ENCODE results near the gene PRAMEF33. TPM values are rescaled to one million over a fixed set of nuclear protein-coding genes. Genes with fewer than 3 reads are reported as not detected.
"Not testable (repeated sequence)": the region's sequence is repeated elsewhere in the genome, so short reads cannot be mapped to it uniquely, and the experiment has no call there.

PRAMEF33 gene
- total RNA-seq, 2 donors from 2014 or later = not detected

- H3K27ac ChIP-seq (ENCODE audit: low read depth, low read length); H3K27me3 Mint-ChIP-seq (ENCODE audit: insufficient read depth); H3K27ac Mint-ChIP-seq; H3K9ac ChIP-seq (ENCODE audit: extremely low read depth, low read length, poor library complexity, severe bottlenecking); H3K27me3 ChIP-seq (ENCODE audit: control insufficient read depth, insufficient read depth, low read length, poor library complexity, severe bottlenecking); H3K4me1 Mint-ChIP-seq; H3K4me3 Mint-ChIP-seq; H3K4me3 ChIP-seq (ENCODE audit: low read length); H3K4me1 ChIP-seq (ENCODE audit: control insufficient read depth, insufficient read depth, low read length); H3K9me3 Mint-ChIP-seq; DNase-seq; H3K36me3 Mint-ChIP-seq (ENCODE audit: low read depth); H3K36me3 ChIP-seq (ENCODE audit: control insufficient read depth, insufficient read depth, low read length); H3K9me3 ChIP-seq (ENCODE audit: control insufficient read depth, low read length): not testable (repeated sequence)
- WGBS, 2 experiments (ENCODE audit: insufficient coverage in 1 of 2, insufficient read length in 1 of 2) = no CpG with 5 or more reads among the region's 3 CpGs
Measured at GRCh38 chr1:13289030-13289429, 14.3 kb upstream of the PRAMEF33 start.

GRCh38 chr1:13297216-13297931 lies 6.0 kb upstream of the PRAMEF33 start:
- no CpG with 5 or more reads among the region's 5 CpGs for WGBS, 2 experiments (ENCODE audit: insufficient coverage in 1 of 2, insufficient read length in 1 of 2)
- H3K4me1 ChIP-seq (ENCODE audit: control insufficient read depth, insufficient read depth, low read length); H3K9ac ChIP-seq (ENCODE audit: extremely low read depth, low read length, poor library complexity, severe bottlenecking); H3K27ac Mint-ChIP-seq; H3K9me3 ChIP-seq (ENCODE audit: control insufficient read depth, low read length); H3K27me3 ChIP-seq (ENCODE audit: control insufficient read depth, insufficient read depth, low read length, poor library complexity, severe bottlenecking); H3K9me3 Mint-ChIP-seq; H3K27me3 Mint-ChIP-seq (ENCODE audit: insufficient read depth); H3K4me3 Mint-ChIP-seq; H3K4me3 ChIP-seq (ENCODE audit: low read length); H3K36me3 Mint-ChIP-seq (ENCODE audit: low read depth); H3K4me1 Mint-ChIP-seq; DNase-seq; H3K36me3 ChIP-seq (ENCODE audit: control insufficient read depth, insufficient read depth, low read length); H3K27ac ChIP-seq (ENCODE audit: low read depth, low read length): not testable (repeated sequence)

GRCh38 chr1:13298699-13299098 lies 4.6 kb upstream of the PRAMEF33 start:
- 100% methylated on average over 2 of the region's 27 CpGs; no CpG with 5 or more reads in 1 of the 2 experiments for WGBS, 2 experiments (ENCODE audit: insufficient coverage in 1 of 2, insufficient read length in 1 of 2)
- H3K9ac ChIP-seq (ENCODE audit: extremely low read depth, low read length, poor library complexity, severe bottlenecking); H3K36me3 Mint-ChIP-seq (ENCODE audit: low read depth); H3K27me3 Mint-ChIP-seq (ENCODE audit: insufficient read depth); H3K9me3 Mint-ChIP-seq; H3K4me3 ChIP-seq (ENCODE audit: low read length); H3K36me3 ChIP-seq (ENCODE audit: control insufficient read depth, insufficient read depth, low read length); H3K27me3 ChIP-seq (ENCODE audit: control insufficient read depth, insufficient read depth, low read length, poor library complexity, severe bottlenecking); H3K27ac Mint-ChIP-seq; DNase-seq; H3K9me3 ChIP-seq (ENCODE audit: control insufficient read depth, low read length); H3K4me1 ChIP-seq (ENCODE audit: control insufficient read depth, insufficient read depth, low read length); H3K4me3 Mint-ChIP-seq; H3K4me1 Mint-ChIP-seq; H3K27ac ChIP-seq (ENCODE audit: low read depth, low read length): not testable (repeated sequence)

- DNase-seq; H3K27me3 Mint-ChIP-seq (ENCODE audit: insufficient read depth); H3K9ac ChIP-seq (ENCODE audit: extremely low read depth, low read length, poor library complexity, severe bottlenecking); H3K4me3 Mint-ChIP-seq; H3K4me3 ChIP-seq (ENCODE audit: low read length); H3K9me3 Mint-ChIP-seq; H3K4me1 ChIP-seq (ENCODE audit: control insufficient read depth, insufficient read depth, low read length); H3K27ac ChIP-seq (ENCODE audit: low read depth, low read length); H3K9me3 ChIP-seq (ENCODE audit: control insufficient read depth, low read length); H3K4me1 Mint-ChIP-seq; H3K27ac Mint-ChIP-seq; H3K36me3 Mint-ChIP-seq (ENCODE audit: low read depth); H3K36me3 ChIP-seq (ENCODE audit: control insufficient read depth, insufficient read depth, low read length); H3K27me3 ChIP-seq (ENCODE audit: control insufficient read depth, insufficient read depth, low read length, poor library complexity, severe bottlenecking): not testable (repeated sequence)
Measured at GRCh38 chr1:13302197-13302596, 1.1 kb upstream of the PRAMEF33 start.

DNA sequence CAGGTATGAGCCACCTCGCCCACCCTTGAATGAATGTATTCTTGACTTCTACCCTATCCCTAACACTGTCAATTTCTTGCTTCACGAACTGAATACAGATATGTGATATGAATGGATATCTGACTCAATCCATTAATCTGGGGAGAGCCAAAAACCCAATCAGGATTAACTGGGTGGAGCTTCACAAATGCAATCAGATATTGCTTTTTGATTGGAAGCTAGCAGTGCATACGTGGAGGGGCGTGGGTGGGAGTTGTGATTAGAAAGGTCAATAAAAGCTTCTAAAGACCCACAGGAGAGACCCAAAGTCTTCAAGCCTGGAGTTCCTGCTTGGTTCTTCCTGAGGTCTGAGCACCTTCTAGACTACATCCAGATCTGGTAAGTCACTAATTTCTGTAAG lies 11.9 kb downstream of the PRAMEF33 start, which contains the start of gene PRAMEF15:
TSS of gene PRAMEF15 (plus strand) at position 301 of the 400 bp plus-strand sequence. CDS start 2,827 bp downstream, outside the sequence.
- H3K4me3 ChIP-seq (ENCODE audit: low read length); H3K27me3 ChIP-seq (ENCODE audit: control insufficient read depth, insufficient read depth, low read length, poor library complexity, severe bottlenecking); H3K9me3 ChIP-seq (ENCODE audit: control insufficient read depth, low read length); H3K27ac Mint-ChIP-seq; H3K36me3 ChIP-seq (ENCODE audit: control insufficient read depth, insufficient read depth, low read length); H3K27me3 Mint-ChIP-seq (ENCODE audit: insufficient read depth); H3K4me1 ChIP-seq (ENCODE audit: control insufficient read depth, insufficient read depth, low read length); H3K27ac ChIP-seq (ENCODE audit: low read depth, low read length); H3K4me3 Mint-ChIP-seq; H3K9ac ChIP-seq (ENCODE audit: extremely low read depth, low read length, poor library complexity, severe bottlenecking); H3K4me1 Mint-ChIP-seq; H3K36me3 Mint-ChIP-seq (ENCODE audit: low read depth); DNase-seq: not testable (repeated sequence)
- H3K9me3 Mint-ChIP-seq = peaks cover 39% of the 10 kb centered on the region
- no CpG with 5 or more reads among the region's 4 CpGs for WGBS, 2 experiments (ENCODE audit: insufficient coverage in 1 of 2, insufficient read length in 1 of 2)

DNA sequence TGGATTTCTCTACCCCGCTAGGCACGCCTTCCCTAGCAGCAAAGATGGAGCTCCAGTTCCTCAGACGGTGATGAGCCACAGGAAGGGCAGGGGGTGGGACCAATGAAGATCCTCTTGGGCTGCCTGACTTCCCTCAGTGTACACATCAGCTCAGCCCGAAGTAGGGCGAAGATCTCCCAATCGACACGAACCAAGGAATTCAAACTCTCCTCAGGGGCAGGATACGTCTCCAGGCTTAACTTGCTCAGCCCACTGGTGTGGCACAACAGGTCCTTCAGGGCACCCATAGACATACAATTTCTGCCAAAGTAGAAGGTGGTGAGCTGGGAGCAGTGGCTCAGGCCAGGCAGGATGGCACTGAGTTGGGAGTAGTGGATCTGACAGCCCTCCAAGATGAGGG lies 39.2 kb downstream of the PRAMEF33 start:
- H3K27ac Mint-ChIP-seq; DNase-seq; H3K4me3 Mint-ChIP-seq; H3K4me1 Mint-ChIP-seq; H3K9ac ChIP-seq (ENCODE audit: extremely low read depth, low read length, poor library complexity, severe bottlenecking); H3K36me3 Mint-ChIP-seq (ENCODE audit: low read depth); H3K9me3 ChIP-seq (ENCODE audit: control insufficient read depth, low read length); H3K4me3 ChIP-seq (ENCODE audit: low read length); H3K27ac ChIP-seq (ENCODE audit: low read depth, low read length); H3K27me3 ChIP-seq (ENCODE audit: control insufficient read depth, insufficient read depth, low read length, poor library complexity, severe bottlenecking); H3K4me1 ChIP-seq (ENCODE audit: control insufficient read depth, insufficient read depth, low read length); H3K36me3 ChIP-seq (ENCODE audit: control insufficient read depth, insufficient read depth, low read length); H3K27me3 Mint-ChIP-seq (ENCODE audit: insufficient read depth): not testable (repeated sequence)
- H3K9me3 Mint-ChIP-seq = peaks cover 33% of the 10 kb centered on the region
- 75 to 79% methylated on average over 5 to 8 of the region's 8 CpGs for WGBS, 2 experiments (ENCODE audit: insufficient coverage in 1 of 2, insufficient read length in 1 of 2)

- not testable (repeated sequence) for H3K9me3 ChIP-seq (ENCODE audit: control insufficient read depth, low read length); H3K27ac Mint-ChIP-seq; H3K36me3 ChIP-seq (ENCODE audit: control insufficient read depth, insufficient read depth, low read length); H3K4me1 Mint-ChIP-seq; H3K9ac ChIP-seq (ENCODE audit: extremely low read depth, low read length, poor library complexity, severe bottlenecking); H3K27me3 ChIP-seq (ENCODE audit: control insufficient read depth, insufficient read depth, low read length, poor library complexity, severe bottlenecking); H3K4me1 ChIP-seq (ENCODE audit: control insufficient read depth, insufficient read depth, low read length); H3K4me3 ChIP-seq (ENCODE audit: low read length); DNase-seq; H3K4me3 Mint-ChIP-seq; H3K36me3 Mint-ChIP-seq (ENCODE audit: low read depth); H3K27ac ChIP-seq (ENCODE audit: low read depth, low read length); H3K27me3 Mint-ChIP-seq (ENCODE audit: insufficient read depth)
- 33% methylated on average over 3 of the region's 7 CpGs; no CpG with 5 or more reads in 1 of the 2 experiments for WGBS, 2 experiments (ENCODE audit: insufficient coverage in 1 of 2, insufficient read length in 1 of 2)
- H3K9me3 Mint-ChIP-seq = peaks cover 36% of the 10 kb centered on the region
Measured at GRCh38 chr1:13347034-13347433, 43.7 kb downstream of the PRAMEF33 start, which contains the start of gene PRAMEF14. Gene PRAMEF14, minus strand, starts transcription at chr1:13347134. Its CDS starts 1,820 bp downstream, at chr1:13345314.

Measured in endodermal cell (in vitro differentiated cells).